ENCODE measurements around the gene CAPN7.

Gene CAPN7

GRCh38 chr3:15288331-15289035, 82.4 kb downstream of the CAPN7 start:
- Histone ChIP-seq H3K36me3 (ENCODE audit: insufficient read depth, low read length) (no peaks in the 10 kb centered on the region), H3K27ac (no peak overlapping the region), H3K9ac (ENCODE audit: insufficient read length) (no peak overlapping the region), H3K4me3 (no peak overlapping the region), H3K9me3 (ENCODE audit: low read depth, low read length) (no peaks in the 10 kb centered on the region)
- no peak for DNase-seq (ENCODE audit: low read depth, low spot score)
- no peak for TF ChIP-seq POLR2AphosphoS5 (IDR thresholded peaks at IDR 0.05; ENCODE audit: borderline replicate concordance, low read depth, low read length)

GRCh38 chr3:15289661-15290060, 83.6 kb downstream of the CAPN7 start:
- Histone ChIP-seq H3K4me3 (no peak overlapping the region), H3K9ac (ENCODE audit: insufficient read length) (no peak overlapping the region), H3K27ac (no peak overlapping the region), H3K9me3 (ENCODE audit: low read depth, low read length) (no peaks in the 10 kb centered on the region), H3K36me3 (ENCODE audit: insufficient read depth, low read length) (no peaks in the 10 kb centered on the region)
- no peak for TF ChIP-seq EZH2 (IDR thresholded peaks at IDR 0.05)
- TF ChIP-seq FOXP2 (optimal IDR thresholded peaks at IDR 0.05; ENCODE audit: control extremely low read depth, extremely low read length, insufficient read depth) = no peak
- TF ChIP-seq POLR2AphosphoS5 (IDR thresholded peaks at IDR 0.05; ENCODE audit: borderline replicate concordance, low read depth, low read length) = no peak
- DNase-seq (ENCODE audit: low read depth, low spot score) = no peak

- H3K36me3 ChIP-seq (ENCODE audit: insufficient read depth, low read length) = no peaks in the 10 kb centered on the region
- no peaks in the 10 kb centered on the region for H3K9me3 ChIP-seq (ENCODE audit: low read depth, low read length)
- H3K4me3 ChIP-seq = no peak overlapping the region
- H3K27ac ChIP-seq = no peak overlapping the region
- no peak for DNase-seq (ENCODE audit: low read depth, low spot score)
- no peak overlapping the region for H3K9ac ChIP-seq (ENCODE audit: insufficient read length)
- TF ChIP-seq EZH2 (IDR thresholded peaks at IDR 0.05) (no peak), POLR2AphosphoS5 (IDR thresholded peaks at IDR 0.05; ENCODE audit: borderline replicate concordance, low read depth, low read length) (no peak), FOXP2 (optimal IDR thresholded peaks at IDR 0.05; ENCODE audit: control extremely low read depth, extremely low read length, insufficient read depth) (no peak)
Observed at GRCh38 chr3:15290736-15291135, 84.7 kb downstream of the CAPN7 start.

DNA sequence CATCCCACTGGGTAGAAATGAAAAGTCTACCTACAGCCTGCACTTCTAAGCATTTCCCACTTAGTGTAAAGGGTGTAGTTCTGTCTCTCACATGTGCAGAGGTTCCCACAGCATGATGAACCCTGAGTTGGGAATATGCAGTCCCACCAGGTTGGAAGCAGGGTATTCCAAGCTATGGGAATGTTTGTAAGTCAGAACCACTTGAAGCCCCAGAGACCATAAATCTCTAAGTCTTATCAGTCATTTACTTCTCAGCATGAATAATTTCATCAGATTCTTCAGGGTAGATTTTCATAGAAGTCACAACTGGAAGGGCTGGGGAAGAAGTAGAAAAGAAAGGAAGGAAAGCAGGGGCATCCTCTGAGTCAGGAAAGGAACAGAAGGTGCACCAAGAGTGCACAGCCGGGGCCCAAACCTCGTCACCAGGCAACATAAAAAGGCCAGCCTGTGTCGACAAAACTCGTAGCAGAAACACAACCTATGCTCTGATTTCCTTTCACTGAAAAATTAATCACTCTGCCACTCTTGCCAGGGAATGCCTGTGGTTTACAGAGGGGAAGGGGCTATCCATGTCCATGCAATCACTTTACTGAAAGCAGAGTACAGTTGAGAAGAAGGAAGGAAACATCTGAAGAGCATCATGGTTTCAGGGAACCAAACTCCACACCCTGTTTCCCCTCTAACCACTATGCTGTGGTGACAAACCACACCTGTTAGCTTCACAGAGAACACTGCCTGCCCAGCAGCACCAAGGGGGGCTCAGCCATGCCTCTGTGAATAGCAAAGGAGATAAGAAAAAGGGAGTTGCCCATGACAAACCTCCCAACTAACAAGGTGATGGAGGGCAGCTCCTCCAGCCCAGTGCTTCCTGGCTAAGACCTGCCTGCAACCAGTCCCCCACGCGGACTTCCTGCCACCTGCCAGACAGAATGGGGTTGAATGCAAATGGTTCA, 85.8 kb downstream of the CAPN7 start:
- TF ChIP-seq POLR2AphosphoS5 (IDR thresholded peaks at IDR 0.05; ENCODE audit: borderline replicate concordance, low read depth, low read length) = no peak
- TF ChIP-seq FOXP2 (optimal IDR thresholded peaks at IDR 0.05; ENCODE audit: control extremely low read depth, extremely low read length, insufficient read depth) = no peak
- TF ChIP-seq EZH2 (IDR thresholded peaks at IDR 0.05) = no peak
- Histone ChIP-seq H3K9ac (ENCODE audit: insufficient read length) (no peak overlapping the region), H3K4me3 (no peak overlapping the region), H3K36me3 (ENCODE audit: insufficient read depth, low read length) (no peaks in the 10 kb centered on the region), H3K27ac (no peak overlapping the region), H3K9me3 (ENCODE audit: low read depth, low read length) (no peaks in the 10 kb centered on the region)
- DNase-seq (ENCODE audit: low read depth, low spot score) = no peak

DNA sequence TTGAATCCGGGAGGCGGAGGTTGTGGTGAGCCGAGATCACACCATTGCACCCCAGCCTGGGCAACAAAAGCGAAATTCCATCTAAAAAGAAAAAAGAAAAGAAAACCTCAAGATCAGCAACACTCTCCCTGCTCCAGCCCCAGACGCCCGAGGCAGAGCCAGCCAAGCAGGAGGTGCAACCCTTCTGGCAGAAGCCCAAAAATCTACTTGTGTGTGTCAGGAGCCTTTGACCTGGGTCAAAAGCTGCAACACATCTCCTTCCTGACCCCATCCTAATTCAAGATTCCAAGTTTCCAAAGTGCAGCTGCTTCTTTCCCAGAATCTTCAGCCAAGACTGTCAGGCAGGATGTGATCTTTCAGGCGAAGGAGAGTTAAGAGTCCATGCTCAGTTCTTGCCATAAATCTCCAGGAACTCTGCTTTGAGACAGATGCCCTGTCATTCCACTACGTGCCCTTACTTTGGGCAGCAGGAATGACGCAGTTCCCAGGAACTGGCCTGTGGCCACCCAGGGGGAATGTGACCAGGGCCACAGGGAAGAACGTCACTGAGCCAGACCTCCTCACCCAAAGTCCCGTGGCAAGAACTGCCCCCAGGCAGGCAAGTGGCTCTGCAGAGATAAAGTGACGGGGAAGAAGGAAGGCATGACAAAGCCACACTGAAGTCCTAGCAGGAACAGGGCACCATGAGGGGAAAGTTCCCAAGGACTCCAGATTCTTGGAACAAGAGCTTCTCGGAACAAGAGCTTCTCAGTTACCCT, 86.9 kb downstream of the CAPN7 start:
- DNase-seq (ENCODE audit: low read depth, low spot score) = no peak
- Histone ChIP-seq H3K9ac (ENCODE audit: insufficient read length) (no peak overlapping the region), H3K9me3 (ENCODE audit: low read depth, low read length) (no peaks in the 10 kb centered on the region), H3K27ac (no peak overlapping the region), H3K4me3 (no peak overlapping the region), H3K36me3 (ENCODE audit: insufficient read depth, low read length) (no peaks in the 10 kb centered on the region)
- TF ChIP-seq POLR2AphosphoS5 (IDR thresholded peaks at IDR 0.05; ENCODE audit: borderline replicate concordance, low read depth, low read length) (no peak), EZH2 (IDR thresholded peaks at IDR 0.05) (no peak), FOXP2 (optimal IDR thresholded peaks at IDR 0.05; ENCODE audit: control extremely low read depth, extremely low read length, insufficient read depth) (no peak)

DNA sequence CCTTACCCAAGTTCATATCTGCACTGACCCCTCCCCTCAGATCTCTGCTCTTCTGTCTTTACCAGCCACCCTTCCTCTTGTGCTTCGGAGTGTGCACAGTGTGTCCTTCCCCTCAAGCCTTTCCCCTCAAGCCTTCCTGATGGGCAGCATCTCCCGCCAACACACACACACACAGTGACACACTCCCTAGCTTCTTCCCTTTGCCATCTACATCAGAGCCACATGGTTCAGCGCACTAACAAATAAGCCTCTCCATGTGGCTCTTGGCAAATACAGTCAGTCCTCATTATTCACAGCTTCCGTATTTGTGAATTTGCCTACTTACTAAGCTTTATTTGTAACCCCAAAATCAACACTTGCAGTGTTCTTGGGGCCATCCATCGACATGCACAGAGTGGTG, 88.9 kb downstream of the CAPN7 start:
- Histone ChIP-seq H3K27ac (no peak overlapping the region), H3K4me3 (no peak overlapping the region), H3K36me3 (ENCODE audit: insufficient read depth, low read length) (no peaks in the 10 kb centered on the region), H3K9me3 (ENCODE audit: low read depth, low read length) (no peaks in the 10 kb centered on the region), H3K9ac (ENCODE audit: insufficient read length) (no peak overlapping the region)
- TF ChIP-seq EZH2 (IDR thresholded peaks at IDR 0.05) (no peak), POLR2AphosphoS5 (IDR thresholded peaks at IDR 0.05; ENCODE audit: borderline replicate concordance, low read depth, low read length) (no peak), FOXP2 (optimal IDR thresholded peaks at IDR 0.05; ENCODE audit: control extremely low read depth, extremely low read length, insufficient read depth) (no peak)
- DNase-seq (ENCODE audit: low read depth, low spot score) = no peak

GRCh38 chr3:15295506-15295905, 89.5 kb downstream of the CAPN7 start:
- no peaks in the 10 kb centered on the region for H3K9me3 ChIP-seq (ENCODE audit: low read depth, low read length)
- no peak for DNase-seq (ENCODE audit: low read depth, low spot score)
- H3K27ac ChIP-seq = no peak overlapping the region
- TF ChIP-seq POLR2AphosphoS5 (IDR thresholded peaks at IDR 0.05; ENCODE audit: borderline replicate concordance, low read depth, low read length) = no peak
- no peak for TF ChIP-seq EZH2 (IDR thresholded peaks at IDR 0.05)
- no peak for TF ChIP-seq FOXP2 (optimal IDR thresholded peaks at IDR 0.05; ENCODE audit: control extremely low read depth, extremely low read length, insufficient read depth)
- H3K9ac ChIP-seq (ENCODE audit: insufficient read length) = no peak overlapping the region
- H3K4me3 ChIP-seq = no peak overlapping the region
- no peaks in the 10 kb centered on the region for H3K36me3 ChIP-seq (ENCODE audit: insufficient read depth, low read length)
